ENCODE results near the gene SRMS. TPM values are rescaled to one million over a fixed set of nuclear protein-coding genes. Genes with fewer than 3 reads are reported as not detected.
A peak's percentile ranks its signal among the peaks of the same experiment; 100 is the strongest.
"Not testable (repeated sequence)": the region's sequence is repeated elsewhere in the genome, so short reads cannot be mapped to it uniquely, and the experiment has no call there.

The SRMS gene
- total and polyA plus RNA-seq, 5 experiments from 2014 or later: not detected

DNA sequence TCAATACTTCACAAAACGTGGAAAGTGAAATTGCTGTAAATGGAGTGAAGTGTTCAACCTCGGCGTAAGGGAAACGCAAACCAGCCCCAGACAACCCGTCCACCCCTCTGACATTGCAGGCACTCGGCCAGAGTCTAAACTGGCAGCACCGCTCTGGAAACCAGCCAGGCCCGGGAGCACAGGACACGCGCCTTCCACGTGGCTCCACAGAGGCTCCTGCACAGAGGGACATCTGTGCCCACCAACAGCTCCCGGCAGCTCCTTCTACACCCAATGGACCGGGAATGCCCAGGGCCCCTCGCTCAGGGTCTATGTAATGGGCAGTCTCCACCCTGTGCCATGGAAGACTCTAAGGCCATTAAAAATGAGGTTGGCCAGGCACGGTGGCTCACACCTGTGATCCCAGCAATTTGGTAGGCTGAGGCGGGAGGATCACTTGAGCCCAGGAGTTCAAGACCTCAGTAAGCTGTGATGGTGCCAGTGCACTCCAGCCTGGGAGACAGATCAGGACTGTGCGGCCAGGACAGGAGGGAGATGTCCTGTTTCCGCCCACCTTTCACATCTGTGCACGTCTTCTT, 29.9 kb upstream of the SRMS start:
- Mint-ChIP-seq H3K9me3 (no peaks in the 10 kb centered on the region), H3K4me3 (no peak overlapping the region), H3K27me3 (peaks cover 0 to 2% (median 0%) of the 10 kb centered on the region in 5 donors), H3K4me1 (peaks cover 1 to 14% (median 5%) of the 10 kb centered on the region in 4 donors), H3K36me3 (no peaks in the 10 kb centered on the region), H3K27ac (no peak overlapping the region)
- no peak for DNase-seq
- POLR2A ChIA-PET: interaction anchor here (1.4 kb wide), 1 partner anchor 39 kb away, joined by 5 read pairs; no protein-coding TSS in a partner anchor
- ATAC-seq: no peak

GRCh38 chr20:63576311-63576710, 28.8 kb upstream of the SRMS start:
- peaks cover 0 to 2% (median 0%) of the 10 kb centered on the region in 5 donors for H3K27me3 Mint-ChIP-seq
- H3K4me3 Mint-ChIP-seq: peak overlapping the region in 6 of 10 donors; percentile 36 to 74 (median 63)
- ATAC-seq (no peak), DNase-seq (no peak)
- H3K4me1 Mint-ChIP-seq: peaks cover 1 to 14% (median 5%) of the 10 kb centered on the region in 4 donors
- H3K27ac Mint-ChIP-seq: peak overlapping the region in 1 of 10 donors; percentile 78
- H3K9me3 Mint-ChIP-seq: no peaks in the 10 kb centered on the region
- POLR2A ChIA-PET: no interaction called here
- H3K36me3 Mint-ChIP-seq: no peaks in the 10 kb centered on the region

DNA sequence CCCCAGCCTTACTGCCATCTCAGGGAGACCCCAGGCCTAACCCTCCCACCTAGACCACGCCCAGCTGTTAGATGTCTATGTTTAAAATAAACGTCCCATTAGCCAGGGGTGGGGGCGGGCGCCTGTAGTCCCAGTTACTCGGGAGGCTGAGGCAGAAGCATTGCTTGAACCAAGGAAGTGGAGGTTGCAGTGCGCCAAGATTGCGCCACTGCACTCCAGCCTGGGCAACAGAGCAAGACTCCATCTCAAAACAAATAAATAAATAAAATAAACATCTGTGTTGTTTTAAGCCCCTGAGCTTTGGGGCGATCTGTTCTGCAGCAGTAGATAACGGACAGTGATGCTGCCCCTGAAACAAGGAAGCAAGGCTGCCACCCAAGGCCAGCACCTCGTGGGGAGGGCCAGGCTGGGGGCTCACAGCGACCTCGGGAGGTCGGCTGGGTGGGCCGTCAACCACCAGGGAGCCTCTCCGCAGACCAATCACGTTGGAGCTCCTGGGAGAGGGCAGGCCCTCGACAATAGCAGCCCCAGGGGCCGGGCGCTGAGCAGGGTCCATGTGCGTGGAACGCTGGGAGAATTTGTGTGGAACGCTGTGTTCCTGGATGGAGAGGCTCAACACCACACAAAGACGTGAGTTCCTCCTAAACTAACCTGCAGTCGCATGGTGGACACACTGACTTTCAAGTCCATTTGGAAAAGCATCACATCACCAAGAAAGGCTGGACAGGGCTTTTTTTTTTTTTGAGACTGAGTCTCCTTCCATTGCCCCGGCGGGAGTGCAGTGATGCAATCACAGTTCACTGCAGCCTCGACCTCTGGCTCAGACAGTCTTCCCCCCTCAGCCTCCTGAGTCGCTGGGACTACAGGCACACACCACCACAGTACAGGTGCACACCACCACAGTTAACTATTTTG, 27.5 kb upstream of the SRMS start:
- no peak for ATAC-seq
- H3K9me3 Mint-ChIP-seq: no peaks in the 10 kb centered on the region
- H3K27me3 Mint-ChIP-seq: peaks cover 0 to 2% (median 0%) of the 10 kb centered on the region in 5 donors
- no peak for DNase-seq
- H3K27ac Mint-ChIP-seq: peak overlapping the region in 5 of 10 donors; percentile 7 to 86 (median 75)
- H3K4me1 Mint-ChIP-seq: peaks cover under 1 to 5% (median 2%) of the 10 kb centered on the region in 4 donors
- POLR2A ChIA-PET: interaction anchor here (1.1 kb wide), 1 partner anchor 16 kb away, joined by 3 read pairs; no protein-coding TSS in a partner anchor
- H3K4me3 Mint-ChIP-seq: peak overlapping the region; percentile 33 to 79 (median 70)
- no peaks in the 10 kb centered on the region for H3K36me3 Mint-ChIP-seq

GRCh38 chr20:63574156-63574828, 26.7 kb upstream of the SRMS start, which contains the start of gene HELZ2:
HELZ2 (minus strand) TSS chr20:63574239; CDS start chr20:63572385, 1,854 bp downstream.
- no peaks in the 10 kb centered on the region for H3K9me3 Mint-ChIP-seq
- peaks cover 1 to 13% (median 7%) of the 10 kb centered on the region in 4 donors for H3K4me1 Mint-ChIP-seq
- H3K36me3 Mint-ChIP-seq: no peaks in the 10 kb centered on the region
- POLR2A ChIA-PET: interaction anchor here (1.1 to 1.6 kb wide), 4 partner anchors 17 to 67 kb away, joined by 3 read pairs; partner anchors contain the start of gene PTK6
- H3K27ac Mint-ChIP-seq: peak within 1 kb of the TSS in 8 of 10 donors; percentile 36 to 88 (median 76)
- H3K27me3 Mint-ChIP-seq: peaks cover 0 to 2% (median 0%) of the 10 kb centered on the region in 5 donors
- DNase-seq: peak in 9 of 10 donors; percentile 43 to 82 (median 55)
- peak; percentile 88 for ATAC-seq
- peak within 1 kb of the TSS; percentile 74 to 89 (median 79) for H3K4me3 Mint-ChIP-seq

GRCh38 chr20:63573647-63574131, 26.1 kb upstream of the SRMS start:
- peak in 1 of 10 donors; percentile 21 for DNase-seq
- Mint-ChIP-seq H3K36me3 (no peaks in the 10 kb centered on the region), H3K4me3 (peak overlapping the region; percentile 74 to 89 (median 79)), H3K27ac (peak overlapping the region in 7 of 10 donors; percentile 35 to 88 (median 56)), H3K4me1 (peaks cover 4 to 19% (median 12%) of the 10 kb centered on the region in 4 donors), H3K9me3 (no peaks in the 10 kb centered on the region), H3K27me3 (peaks cover 0 to 2% (median 0%) of the 10 kb centered on the region in 5 donors)
- POLR2A ChIA-PET: interaction anchor here (1.1 to 1.6 kb wide), 5 partner anchors 18 to 68 kb away, joined by 3 to 4 read pairs (median 3); partner anchors contain the start of gene PTK6
- peak; percentile 26 to 58 for ATAC-seq

DNA sequence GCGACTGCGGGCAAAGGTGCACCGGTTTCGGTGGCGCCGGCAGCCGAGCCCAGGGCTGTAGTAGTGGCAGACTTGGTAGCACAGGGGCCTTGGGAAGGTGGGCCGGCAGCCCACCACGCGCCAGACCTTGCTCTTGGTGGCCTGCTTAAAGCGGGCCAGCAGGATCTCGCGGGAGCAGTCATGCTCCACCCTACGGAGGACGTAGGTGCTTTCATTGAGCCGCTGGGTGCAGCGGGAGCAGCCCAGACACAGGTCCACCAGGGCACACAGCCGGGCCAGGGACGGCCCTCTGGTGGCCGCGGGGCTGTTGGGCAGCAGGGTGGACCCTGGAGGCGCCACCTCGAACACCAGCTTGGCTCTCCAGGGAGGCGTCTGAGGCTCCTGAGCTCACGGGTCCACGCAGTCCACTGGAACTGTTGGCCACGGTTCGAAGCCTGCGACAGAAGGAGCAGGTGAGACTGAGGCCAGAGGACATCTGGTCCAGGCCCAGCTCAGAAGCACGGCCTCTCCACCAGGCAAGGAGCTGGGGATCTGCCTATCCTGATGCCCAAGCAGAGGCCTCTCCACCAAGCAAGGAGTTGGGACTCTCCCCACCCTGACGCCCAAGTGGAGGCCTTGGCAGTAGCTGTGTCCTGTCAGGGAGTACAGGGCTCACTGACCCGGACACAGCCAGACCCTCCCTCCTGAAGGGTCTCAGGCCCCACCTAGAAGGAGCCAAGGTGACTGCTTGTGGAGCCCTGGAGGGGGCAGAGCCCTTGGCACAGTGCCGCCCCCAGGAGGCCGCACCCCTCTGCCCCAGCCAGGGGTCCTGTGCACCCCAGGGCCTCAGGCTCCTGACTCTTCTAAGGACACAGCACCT, 25.5 kb upstream of the SRMS start:
- Mint-ChIP-seq H3K4me3 (peak overlapping the region; percentile 74 to 89 (median 79)), H3K36me3 (no peaks in the 10 kb centered on the region), H3K4me1 (peaks cover 6 to 24% (median 17%) of the 10 kb centered on the region in 4 donors), H3K9me3 (no peaks in the 10 kb centered on the region), H3K27me3 (no peaks in the 10 kb centered on the region), H3K27ac (peak overlapping the region in 5 of 10 donors; percentile 51 to 88 (median 78))
- DNase-seq: no peak
- POLR2A ChIA-PET: interaction anchor here (1.3 to 1.6 kb wide), 5 partner anchors 18 to 69 kb away, joined by 3 to 5 read pairs (median 3); partner anchors contain the start of genes FNDC11 and PTK6
- peak in 1 of 2 donors; percentile 2 for ATAC-seq

- Mint-ChIP-seq H3K4me1 (peaks cover 10 to 32% (median 25%) of the 10 kb centered on the region in 4 donors), H3K9me3 (no peaks in the 10 kb centered on the region), H3K4me3 (peak overlapping the region in 1 of 10 donors; percentile 16), H3K36me3 (no peaks in the 10 kb centered on the region), H3K27ac (no peak overlapping the region), H3K27me3 (no peaks in the 10 kb centered on the region)
- POLR2A ChIA-PET: interaction anchor here (1.1 to 1.4 kb wide), 3 partner anchors 18 to 60 kb away, joined by 3 to 5 read pairs (median 4); partner anchors contain the start of gene FNDC11
- no peak for ATAC-seq
- no peak for DNase-seq
Measured at GRCh38 chr20:63572071-63572787, 24.7 kb upstream of the SRMS start.

DNA sequence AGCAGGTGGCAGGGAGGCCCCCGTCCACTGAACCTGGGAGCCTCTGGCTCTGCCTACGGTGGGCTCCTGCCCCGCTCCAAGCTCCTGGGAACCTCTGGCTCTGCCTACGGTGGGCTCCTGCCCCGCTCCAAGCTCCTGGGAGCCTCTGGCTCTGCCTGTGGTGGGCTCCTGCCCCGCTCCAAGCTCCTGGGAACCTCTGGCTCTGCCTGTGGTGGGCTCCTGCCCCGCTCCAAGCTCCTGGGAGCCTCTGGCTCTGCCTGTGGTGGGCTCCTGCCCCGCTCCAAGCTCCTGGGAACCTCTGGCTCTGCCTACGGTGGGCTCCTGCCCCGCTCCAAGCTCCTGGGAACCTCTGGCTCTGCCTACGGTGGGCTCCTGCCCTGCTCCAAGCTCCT, 23.5 kb upstream of the SRMS start:
- H3K36me3 Mint-ChIP-seq, ATAC-seq, DNase-seq, H3K9me3 Mint-ChIP-seq, H3K4me3 Mint-ChIP-seq, H3K27me3 Mint-ChIP-seq, H3K27ac Mint-ChIP-seq, POLR2A ChIA-PET: not testable (repeated sequence)
- H3K4me1 Mint-ChIP-seq: peaks cover 9 to 32% (median 29%) of the 10 kb centered on the region in 4 donors

DNA sequence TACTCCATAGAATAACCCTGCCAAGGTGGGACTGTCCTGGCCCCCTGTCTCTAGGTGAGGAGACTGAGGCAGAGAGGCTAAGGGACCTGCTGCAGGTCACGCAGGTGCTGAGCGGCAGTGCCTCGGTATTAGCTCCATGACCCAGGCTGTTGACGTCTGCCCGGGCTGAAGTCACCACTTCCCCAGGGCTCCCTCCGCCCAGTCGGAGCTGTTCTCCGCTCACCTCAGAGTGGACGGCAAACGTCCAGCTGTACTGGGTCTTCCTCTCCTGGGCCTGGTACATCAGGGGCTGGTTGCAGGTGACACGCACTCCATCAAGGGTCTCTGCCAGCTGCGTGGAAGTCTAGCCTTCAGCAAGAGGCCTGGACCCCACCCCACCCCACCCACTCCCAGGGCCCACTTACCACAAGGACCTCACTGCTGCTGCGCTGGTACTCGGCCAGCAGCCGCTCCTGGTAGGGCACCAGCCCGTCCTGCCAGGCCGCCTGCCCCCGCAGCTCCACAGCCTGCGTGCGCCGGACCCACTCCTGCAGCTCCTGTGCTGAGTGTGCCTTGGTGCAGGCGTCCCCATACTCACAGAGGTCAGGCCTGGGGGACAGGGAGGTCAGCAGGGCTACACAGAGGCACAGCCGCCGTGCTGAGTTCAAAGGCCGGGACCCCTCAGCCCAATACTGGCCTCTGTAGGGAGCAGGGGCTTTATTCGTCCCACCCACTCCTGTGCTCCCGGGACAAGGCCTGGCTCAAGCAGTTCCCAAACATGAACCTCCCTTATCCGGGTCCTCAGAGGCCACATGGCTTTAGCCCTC, 22.9 kb upstream of the SRMS start:
- POLR2A ChIA-PET: interaction anchor here (1.0 kb wide), 1 partner anchor 18 kb away, joined by 5 read pairs; no protein-coding TSS in a partner anchor
- Mint-ChIP-seq H3K9me3 (no peaks in the 10 kb centered on the region), H3K4me1 (peaks cover 9 to 32% (median 29%) of the 10 kb centered on the region in 4 donors), H3K27ac (no peak overlapping the region), H3K4me3 (peak overlapping the region in 3 of 10 donors; percentile 22 to 79 (median 55)), H3K36me3 (no peaks in the 10 kb centered on the region), H3K27me3 (no peaks in the 10 kb centered on the region)
- DNase-seq (no peak), ATAC-seq (no peak)

All from naive thymus-derived CD8-positive, alpha-beta T cell (primary cell).